ENCODE data around the gene PIM3.
"Not testable (repeated sequence)": the region's sequence is repeated elsewhere in the genome, so short reads cannot be mapped to it uniquely, and the experiment has no call there.

PIM3 gene

GRCh38 chr22:49968831-49969661, 8.5 kb downstream of the PIM3 start:
- DNase-seq = no peak

- DNase-seq = no peak
These were observed 9.4 kb downstream of the PIM3 start for GRCh38 chr22:49969751-49970527.

- DNase-seq = peak; percentile 62
These were observed 10.1 kb downstream of the PIM3 start for GRCh38 chr22:49970528-49971231.

GRCh38 chr22:49971232-49972162, 10.9 kb downstream of the PIM3 start:
- DNase-seq = no peak

- no peak for DNase-seq
These were observed 11.8 kb downstream of the PIM3 start for GRCh38 chr22:49972163-49973017.

- DNase-seq = no peak
These were observed 12.7 kb downstream of the PIM3 start for GRCh38 chr22:49973018-49973961.

GRCh38 chr22:49975543-49976389, 15.2 kb downstream of the PIM3 start:
- DNase-seq = no peak

- no peak for DNase-seq
These were observed 16.0 kb downstream of the PIM3 start for GRCh38 chr22:49976439-49977175.

- DNase-seq = no peak
These were observed 17.0 kb downstream of the PIM3 start for GRCh38 chr22:49977578-49977977.

- DNase-seq = peak; percentile 14
These were observed 19.2 kb downstream of the PIM3 start for GRCh38 chr22:49979587-49980264.

GRCh38 chr22:49981799-49982198, 21.2 kb downstream of the PIM3 start:
- DNase-seq = not testable (repeated sequence)

- no peak for DNase-seq
These were observed 22.8 kb downstream of the PIM3 start for GRCh38 chr22:49983148-49984042.

GRCh38 chr22:49986325-49986724, 25.8 kb downstream of the PIM3 start:
- no peak for DNase-seq

GRCh38 chr22:49989826-49990225, 29.3 kb downstream of the PIM3 start:
- not testable (repeated sequence) for DNase-seq

- no peak for DNase-seq
These were observed 30.6 kb downstream of the PIM3 start for GRCh38 chr22:49991167-49991566.

- no peak for DNase-seq
These were observed 31.4 kb downstream of the PIM3 start for GRCh38 chr22:49991907-49992533.
